Activated CD4-positive, CD25-positive, alpha-beta regulatory T cell treated with anti-CD3 and anti-CD28 coated beads, Interleukin-2, amount 50 U/mL, for 16 hours (primary cell): ENCODE results near the gene COL24A1.
"Not testable (repeated sequence)": the region's sequence is repeated elsewhere in the genome, so short reads cannot be mapped to it uniquely, and the experiment has no call there.

Source experiments
- DNase-seq: peaks from one replicate; pipeline ENCODE4 v3.0.0-alpha.2; 2020; ENCODE audit warnings: low read depth, low spot score

COL24A1 gene

GRCh38 chr1:85992791-85993190 lies 163.8 kb downstream of the COL24A1 start:
- DNase-seq: no peak

- DNase-seq: no peak
Measured at GRCh38 chr1:85991261-85991660, 165.3 kb downstream of the COL24A1 start.

- DNase-seq: no peak
Measured at GRCh38 chr1:85984636-85985035, 171.9 kb downstream of the COL24A1 start.

- no peak for DNase-seq
Measured at GRCh38 chr1:85983316-85983715, 173.3 kb downstream of the COL24A1 start.

- no peak for DNase-seq
Measured at GRCh38 chr1:85976516-85977205, 179.9 kb downstream of the COL24A1 start.

- no peak for DNase-seq
Measured at GRCh38 chr1:85975912-85976371, 180.6 kb downstream of the COL24A1 start.

GRCh38 chr1:85962457-85962856 lies 194.1 kb downstream of the COL24A1 start:
- DNase-seq: no peak

GRCh38 chr1:85957760-85958159 lies 198.8 kb downstream of the COL24A1 start:
- DNase-seq: no peak

GRCh38 chr1:85955218-85955617 lies 201.4 kb downstream of the COL24A1 start:
- DNase-seq: not testable (repeated sequence)

GRCh38 chr1:85952460-85952859 lies 204.1 kb downstream of the COL24A1 start:
- no peak for DNase-seq

- DNase-seq: no peak
Measured at GRCh38 chr1:85947186-85947585, 209.4 kb downstream of the COL24A1 start.

GRCh38 chr1:85943945-85944344 lies 212.6 kb downstream of the COL24A1 start:
- no peak for DNase-seq

GRCh38 chr1:85943526-85943925 lies 213.0 kb downstream of the COL24A1 start:
- no peak for DNase-seq

GRCh38 chr1:85940656-85941306 lies 215.8 kb downstream of the COL24A1 start:
- no peak for DNase-seq

GRCh38 chr1:85938829-85939228 lies 217.7 kb downstream of the COL24A1 start:
- DNase-seq: no peak

- no peak for DNase-seq
Measured at GRCh38 chr1:85936470-85936869, 220.1 kb downstream of the COL24A1 start.

- DNase-seq: no peak
Measured at GRCh38 chr1:85936057-85936456, 220.5 kb downstream of the COL24A1 start.

- no peak for DNase-seq
Measured at GRCh38 chr1:85935234-85935633, 221.3 kb downstream of the COL24A1 start.

GRCh38 chr1:85934516-85934915 lies 222.1 kb downstream of the COL24A1 start:
- DNase-seq: no peak

GRCh38 chr1:85933961-85934360 lies 222.6 kb downstream of the COL24A1 start:
- no peak for DNase-seq

- no peak for DNase-seq
Measured at GRCh38 chr1:85911742-85912141, 244.8 kb downstream of the COL24A1 start.

GRCh38 chr1:85900921-85901320 lies 255.7 kb downstream of the COL24A1 start:
- DNase-seq: no peak

- no peak for DNase-seq
Measured at GRCh38 chr1:85898861-85899260, 257.7 kb downstream of the COL24A1 start.
